Thoracic aorta (tissue), 2 donors: ENCODE measurements around the gene REPS2. TPM values are rescaled to one million over a fixed set of nuclear protein-coding genes. Genes with fewer than 3 reads are reported as not detected.

Experiments used
- ATAC-seq: fragments of 150-250 bp; one replicate; pipeline ENCODE4 v1.8.0; 2017; ENCODE audit warnings: low read depth; ENCODE audit not compliant: insufficient number of reproducible peaks, low FRiP score
- DNase-seq: peaks from one replicate; pipeline ENCODE4 v3.0.0-alpha.2; 2020; ENCODE audit warnings: low spot score
- H3K27ac ChIP-seq, 2 donors: fragments of 200-600 bp; sonication (generic); 1 replicate in 1 of 2; 2 replicates in 1 of 2; pipeline ENCODE4 v1.5.1; 2016; ENCODE audit warnings: mild to moderate bottlenecking in 2 of 2, moderate library complexity in 2 of 2
- H3K27me3 ChIP-seq: fragments of 200-600 bp; sonication (generic); replicated peaks from 2 replicates; pipeline ENCODE4 v1.6.0; 2016; ENCODE audit warnings: mild to moderate bottlenecking; ENCODE audit not compliant: insufficient read depth
- H3K36me3 ChIP-seq: fragments of 200-600 bp; sonication (generic); one replicate; pipeline ENCODE4 v1.5.1; 2016
- H3K4me1 ChIP-seq, 2 donors: fragments of 200-600 bp; sonication (generic); 1 replicate in 1 of 2; 2 replicates in 1 of 2; pipeline versions ENCODE4 v1.5.1 to v1.6.0; 2016; ENCODE audit warnings: low read depth in 2 of 2, mild to moderate bottlenecking in 1 of 2; ENCODE audit not compliant: control insufficient read depth in 1 of 2
- H3K4me3 ChIP-seq: fragments of 200-600 bp; sonication (generic); 2 replicates; pipeline ENCODE4 v1.5.1; 2016; ENCODE audit warnings: mild to moderate bottlenecking
- H3K9me3 ChIP-seq: fragments of 200-600 bp; sonication (generic); 2 replicates; pipeline ENCODE4 v1.5.1; 2016
- total RNA-seq, 2 donors: library from RNA; depleted of rRNA; stranded (reverse); fragments of >200 nt; gene quantifications; one replicate each; pipeline versions ENCODE4 v1.1.0 to v1.2.3, GENCODE V29; 2016
- TF ChIP-seq, protein P1 (sequence below): fragments of 200-600 bp; sonication (generic); IDR thresholded peaks from one replicate; pipeline ENCODE4 v1.5.1; 2019; ENCODE audit warnings: antibody characterized with exemption

Gene REPS2
- 10 to 100 TPM in 1 of 2 donors, 1 to 10 TPM in 1; 4.9 to 22.9 TPM for total RNA-seq

DNA sequence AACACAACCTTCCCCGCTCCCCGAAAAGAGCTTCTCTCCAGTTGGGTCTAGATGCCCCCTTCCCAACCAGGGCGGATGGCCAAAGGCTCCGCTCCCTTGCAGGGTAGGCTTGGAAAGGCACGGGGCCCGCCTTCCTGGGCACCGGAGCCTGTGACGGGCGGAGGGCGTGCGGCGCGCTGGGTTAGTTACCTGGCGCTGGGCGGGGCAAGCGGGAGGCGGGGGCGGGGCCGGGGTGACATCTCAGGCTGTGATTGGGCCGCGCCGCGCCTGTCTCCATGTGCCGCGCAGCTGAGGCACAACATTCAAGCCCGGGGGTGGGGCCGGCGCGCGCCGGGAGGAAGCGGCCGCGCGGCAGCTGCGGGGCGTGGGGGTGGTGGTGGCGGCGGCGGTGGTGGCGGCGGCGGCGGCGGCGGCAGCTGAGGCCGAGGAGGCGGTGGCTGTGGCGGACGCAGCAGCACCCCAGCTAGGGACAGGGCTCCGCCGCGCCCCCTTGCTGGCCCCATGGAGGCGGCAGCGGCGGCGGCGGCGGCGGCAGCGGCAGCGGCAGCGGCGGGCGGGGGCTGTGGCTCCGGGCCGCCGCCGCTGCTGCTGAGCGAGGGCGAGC lies at the start of gene REPS2:
Gene REPS2 (plus strand): TSS at position 298 of the 604 bp plus-strand sequence. CDS start 204 bp downstream, at position 502.
- Histone ChIP-seq H3K27ac (no peak within 1 kb of the TSS), H3K4me3 (peak within 1 kb of the TSS; percentile 76), H3K4me1 (peaks cover 0 to 8% of the 10 kb centered on the region in 2 donors), H3K9me3 (no peaks in the 10 kb centered on the region), H3K27me3 (no peaks in the 10 kb centered on the region), H3K36me3 (no peaks in the 10 kb centered on the region)
- TF ChIP-seq, protein P1, sequence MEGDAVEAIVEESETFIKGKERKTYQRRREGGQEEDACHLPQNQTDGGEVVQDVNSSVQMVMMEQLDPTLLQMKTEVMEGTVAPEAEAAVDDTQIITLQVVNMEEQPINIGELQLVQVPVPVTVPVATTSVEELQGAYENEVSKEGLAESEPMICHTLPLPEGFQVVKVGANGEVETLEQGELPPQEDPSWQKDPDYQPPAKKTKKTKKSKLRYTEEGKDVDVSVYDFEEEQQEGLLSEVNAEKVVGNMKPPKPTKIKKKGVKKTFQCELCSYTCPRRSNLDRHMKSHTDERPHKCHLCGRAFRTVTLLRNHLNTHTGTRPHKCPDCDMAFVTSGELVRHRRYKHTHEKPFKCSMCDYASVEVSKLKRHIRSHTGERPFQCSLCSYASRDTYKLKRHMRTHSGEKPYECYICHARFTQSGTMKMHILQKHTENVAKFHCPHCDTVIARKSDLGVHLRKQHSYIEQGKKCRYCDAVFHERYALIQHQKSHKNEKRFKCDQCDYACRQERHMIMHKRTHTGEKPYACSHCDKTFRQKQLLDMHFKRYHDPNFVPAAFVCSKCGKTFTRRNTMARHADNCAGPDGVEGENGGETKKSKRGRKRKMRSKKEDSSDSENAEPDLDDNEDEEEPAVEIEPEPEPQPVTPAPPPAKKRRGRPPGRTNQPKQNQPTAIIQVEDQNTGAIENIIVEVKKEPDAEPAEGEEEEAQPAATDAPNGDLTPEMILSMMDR, result no peak
- DNase-seq, result peak; percentile 34
- peak; percentile 60 for ATAC-seq

DNA sequence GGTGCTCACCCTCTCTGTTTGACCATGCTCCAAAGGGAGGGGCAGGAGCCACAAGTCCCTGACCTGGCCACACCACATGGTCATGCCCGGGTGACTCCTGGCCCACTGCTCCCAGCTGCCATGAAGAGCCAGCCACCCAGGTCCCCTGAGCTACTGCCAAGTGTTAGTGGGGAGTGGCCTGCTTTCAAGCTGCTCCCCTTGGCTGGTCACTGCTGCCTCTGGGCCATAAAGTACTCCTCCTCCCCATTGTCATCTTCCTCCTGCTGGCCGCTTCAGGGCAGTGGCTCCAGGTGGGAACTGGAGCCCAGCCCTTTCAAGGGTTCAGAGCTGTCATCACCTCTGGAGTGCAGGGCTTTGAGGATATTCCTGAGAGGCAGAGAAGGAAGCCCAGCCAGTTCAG lies 49.0 kb upstream of the REPS2 start:
- Histone ChIP-seq H3K9me3 (no peaks in the 10 kb centered on the region), H3K4me3 (no peak overlapping the region), H3K27ac (no peak overlapping the region), H3K36me3 (no peaks in the 10 kb centered on the region), H3K27me3 (no peaks in the 10 kb centered on the region), H3K4me1 (no peaks in the 10 kb centered on the region)
- ATAC-seq (no peak), DNase-seq (no peak)
- TF ChIP-seq, protein P1, result no peak

DNA sequence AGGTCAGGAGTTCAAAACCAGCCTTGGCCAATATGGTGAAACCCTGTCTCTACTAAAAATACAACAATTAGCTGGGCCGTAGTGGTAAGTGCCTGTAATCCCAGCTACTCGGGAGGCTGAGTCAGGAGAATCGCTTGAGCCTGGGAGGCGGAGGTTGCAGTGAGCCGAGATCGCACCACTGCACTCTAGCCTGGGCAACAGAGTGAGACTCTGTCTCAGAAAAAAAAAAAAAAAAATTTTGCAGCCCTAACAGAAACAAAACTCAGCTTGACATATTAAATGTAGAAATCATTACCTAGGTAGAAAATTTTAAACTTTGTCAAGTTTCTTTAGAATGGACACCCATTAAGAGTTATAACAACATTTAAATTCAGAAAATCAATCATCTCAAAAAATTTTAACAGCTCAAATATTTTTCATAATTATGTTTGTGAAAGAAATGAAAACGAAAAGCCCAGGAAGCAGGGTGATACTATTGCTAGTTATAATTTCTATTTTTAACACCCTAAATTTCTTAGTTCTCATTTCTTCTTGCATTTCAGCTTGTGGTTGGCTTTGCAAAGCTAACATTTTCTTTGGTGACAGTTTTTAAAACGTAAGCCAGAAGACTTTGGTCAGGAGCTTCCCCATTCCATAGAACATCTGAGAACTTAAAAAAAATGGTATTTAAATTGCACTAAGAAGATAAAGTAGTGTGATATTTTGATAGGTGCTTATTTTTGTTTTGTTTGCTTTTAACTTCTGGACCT lies 43.0 kb upstream of the REPS2 start:
- DNase-seq, result no peak
- no peak for ATAC-seq
- no peaks in the 10 kb centered on the region for H3K4me1 ChIP-seq
- H3K9me3 ChIP-seq, result no peaks in the 10 kb centered on the region
- H3K36me3 ChIP-seq, result no peaks in the 10 kb centered on the region
- no peaks in the 10 kb centered on the region for H3K27me3 ChIP-seq
- TF ChIP-seq, protein P1, result no peak
- H3K27ac ChIP-seq, result no peak overlapping the region
- H3K4me3 ChIP-seq, result no peak overlapping the region

DNA sequence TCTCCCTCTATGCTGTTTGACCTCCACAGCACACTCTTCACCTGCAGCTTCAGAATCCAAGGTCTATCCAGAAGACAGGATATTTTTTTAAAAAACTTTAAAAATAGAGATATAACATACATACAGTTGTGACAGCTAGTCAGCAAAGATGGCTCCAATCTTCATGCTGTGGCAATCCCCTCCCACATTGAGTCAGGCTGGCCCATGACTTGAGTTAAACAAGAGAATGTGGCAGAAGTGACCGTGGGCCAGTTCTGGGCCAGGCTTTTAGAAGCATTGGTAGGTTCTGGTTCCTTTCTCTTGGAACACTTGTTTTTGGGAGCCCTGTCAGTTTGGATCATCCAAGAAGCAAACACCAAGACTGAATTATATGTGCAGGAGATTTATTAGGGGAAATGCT lies 36.1 kb upstream of the REPS2 start:
- no peaks in the 10 kb centered on the region for H3K36me3 ChIP-seq
- DNase-seq (no peak), ATAC-seq (no peak)
- TF ChIP-seq, protein P1, result no peak
- H3K4me3 ChIP-seq, result no peak overlapping the region
- H3K4me1 ChIP-seq, result no peaks in the 10 kb centered on the region
- H3K27me3 ChIP-seq, result no peaks in the 10 kb centered on the region
- H3K27ac ChIP-seq, result no peak overlapping the region
- no peaks in the 10 kb centered on the region for H3K9me3 ChIP-seq

DNA sequence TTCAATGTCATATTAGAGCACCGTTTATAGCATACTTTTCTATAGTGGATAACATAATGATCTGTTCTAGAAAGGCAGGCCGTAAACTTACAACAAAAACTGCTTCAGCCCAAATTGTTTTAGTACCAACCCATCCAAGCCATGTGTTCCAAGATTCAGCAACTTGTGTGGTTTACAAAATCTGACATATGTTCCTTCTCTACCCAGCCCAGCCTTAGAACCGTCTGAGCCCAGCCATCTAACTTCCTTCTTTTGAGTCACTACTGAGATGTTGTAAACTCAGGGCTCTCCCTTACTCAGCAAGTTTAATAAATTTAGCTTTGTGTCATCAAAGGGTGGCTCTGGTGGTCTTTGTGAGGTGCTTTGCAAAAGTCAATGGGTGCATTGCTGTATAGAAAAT lies 32.4 kb upstream of the REPS2 start:
- no peak for ATAC-seq
- no peak overlapping the region for H3K27ac ChIP-seq
- H3K27me3 ChIP-seq, result no peaks in the 10 kb centered on the region
- no peak for DNase-seq
- no peak overlapping the region for H3K4me3 ChIP-seq
- H3K36me3 ChIP-seq, result no peaks in the 10 kb centered on the region
- TF ChIP-seq, protein P1, result no peak
- no peaks in the 10 kb centered on the region for H3K9me3 ChIP-seq
- H3K4me1 ChIP-seq, result no peaks in the 10 kb centered on the region
